GDM1 (cell line): ENCODE data around the gene CMIP.

Experiments
- DNase-seq: peaks from one replicate; lab custom pipeline; 2025; lab: John Stamatoyannopoulos, UW

CMIP gene

DNA sequence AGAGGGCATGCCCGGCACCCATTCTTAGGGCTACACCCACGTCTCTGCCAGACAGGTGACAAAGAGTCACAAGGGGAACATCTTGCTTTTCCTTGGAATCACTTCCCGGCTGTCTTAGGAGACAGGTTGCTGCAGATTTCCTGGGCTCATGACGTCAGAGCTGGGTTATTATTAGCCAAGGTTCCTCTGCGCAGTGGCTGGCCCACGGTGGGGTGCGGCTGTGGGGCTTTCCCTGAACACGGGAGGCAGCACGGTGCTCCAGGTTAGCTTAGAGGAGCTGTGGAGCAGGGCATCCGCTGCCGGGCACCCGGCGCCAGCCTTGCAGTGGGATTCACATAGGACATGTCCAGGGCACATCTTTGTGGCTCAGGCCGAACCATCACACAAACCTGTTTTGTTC is 216.5 kb downstream of the CMIP start:
- DNase-seq: no peak

DNA sequence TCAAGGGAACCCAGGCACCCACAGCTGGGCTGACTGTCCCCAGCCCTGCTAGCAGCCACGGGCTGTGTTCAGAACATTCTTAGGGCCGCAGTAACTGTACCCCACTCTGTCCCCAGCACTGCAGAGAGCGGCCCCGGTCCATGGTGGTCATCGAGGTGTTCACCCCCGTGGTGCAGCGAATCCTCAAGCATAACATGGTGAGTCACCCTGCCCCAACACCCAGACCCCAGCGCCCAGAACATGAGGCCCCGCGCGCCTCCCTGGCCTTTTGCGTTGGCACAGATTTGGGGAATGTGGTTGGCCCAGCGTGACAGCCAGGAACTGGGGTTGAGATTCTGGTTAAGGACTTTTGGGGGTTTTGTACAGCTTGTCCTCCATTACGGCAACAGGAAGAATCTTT is 219.5 kb downstream of the CMIP start:
- no peak for DNase-seq

DNA sequence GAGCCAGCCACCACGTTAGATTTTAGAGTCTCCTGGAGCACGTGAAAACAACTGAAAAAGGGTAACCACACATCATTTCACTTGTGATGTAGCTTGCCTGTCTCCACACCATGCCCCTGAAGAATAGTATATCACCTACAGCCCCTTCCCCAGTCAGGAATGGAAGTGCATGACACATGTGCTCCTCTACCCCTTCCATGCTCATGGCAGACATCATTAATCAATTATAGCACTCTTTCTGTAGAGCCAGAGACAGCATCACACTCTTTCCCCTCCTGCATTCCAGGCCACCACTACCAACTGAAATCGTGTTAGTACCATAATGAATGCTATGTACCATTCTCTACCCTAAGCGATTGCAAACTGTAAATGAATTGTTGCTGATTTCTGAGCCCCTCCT is 221.0 kb downstream of the CMIP start:
- no peak for DNase-seq

DNA sequence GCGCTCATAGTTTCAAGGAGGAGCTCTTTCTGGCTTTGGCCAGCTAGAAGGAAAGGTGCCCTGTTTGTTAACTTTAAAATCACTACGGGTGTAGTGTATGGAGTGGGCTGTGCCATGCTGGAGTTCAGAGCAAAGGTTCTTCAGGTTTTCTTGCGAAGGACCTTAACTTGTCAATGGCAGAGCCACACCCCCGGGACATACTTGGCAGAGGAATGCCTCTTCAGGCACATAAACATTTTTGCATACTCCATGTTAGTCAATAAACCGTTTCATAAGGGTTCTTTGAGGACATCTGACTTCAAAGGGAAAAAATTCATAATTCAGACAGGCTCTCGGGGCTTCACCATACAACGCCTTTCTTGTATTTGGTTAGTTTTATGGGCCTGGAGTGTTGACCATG is 221.5 kb downstream of the CMIP start:
- no peak for DNase-seq

DNA sequence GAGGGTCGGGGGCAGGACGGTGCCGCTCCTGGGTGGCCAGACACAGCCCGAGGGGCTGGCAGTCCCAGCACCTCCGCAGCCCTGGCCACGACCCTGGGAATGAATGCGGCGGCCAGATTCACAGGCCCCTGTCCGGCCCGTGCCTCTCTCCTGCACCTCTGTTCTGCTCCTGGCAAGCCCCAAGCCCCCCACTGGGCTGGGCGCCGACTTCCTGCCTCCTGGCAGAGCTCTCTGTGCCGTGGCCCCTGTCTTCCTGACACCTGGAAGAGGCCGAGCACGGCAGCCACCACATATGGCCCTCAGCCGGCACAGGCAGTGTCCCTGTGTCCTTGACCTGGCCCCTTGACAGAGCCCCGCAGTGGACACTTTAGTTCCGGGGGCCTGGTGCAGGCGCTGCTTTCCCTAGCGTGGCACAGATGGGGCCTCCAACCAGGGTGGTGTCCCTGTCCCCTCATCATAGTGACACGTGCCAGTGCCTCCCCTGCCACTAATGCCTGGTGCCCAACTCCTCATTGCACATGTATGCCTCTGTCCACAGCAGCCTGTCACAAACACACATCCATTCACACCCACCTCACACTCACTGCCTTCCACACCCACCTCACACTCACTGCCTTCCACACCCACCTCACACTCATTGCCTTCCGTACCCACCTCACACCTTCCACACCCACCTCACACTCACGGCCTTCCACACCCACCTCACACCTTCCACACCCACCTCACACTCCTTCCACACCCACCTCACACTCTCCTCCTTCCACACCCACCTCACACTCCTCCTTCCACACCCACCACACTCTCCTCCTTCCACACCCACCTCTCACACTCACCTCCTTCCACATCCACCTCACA is 223.9 kb downstream of the CMIP start:
- no peak for DNase-seq

DNA sequence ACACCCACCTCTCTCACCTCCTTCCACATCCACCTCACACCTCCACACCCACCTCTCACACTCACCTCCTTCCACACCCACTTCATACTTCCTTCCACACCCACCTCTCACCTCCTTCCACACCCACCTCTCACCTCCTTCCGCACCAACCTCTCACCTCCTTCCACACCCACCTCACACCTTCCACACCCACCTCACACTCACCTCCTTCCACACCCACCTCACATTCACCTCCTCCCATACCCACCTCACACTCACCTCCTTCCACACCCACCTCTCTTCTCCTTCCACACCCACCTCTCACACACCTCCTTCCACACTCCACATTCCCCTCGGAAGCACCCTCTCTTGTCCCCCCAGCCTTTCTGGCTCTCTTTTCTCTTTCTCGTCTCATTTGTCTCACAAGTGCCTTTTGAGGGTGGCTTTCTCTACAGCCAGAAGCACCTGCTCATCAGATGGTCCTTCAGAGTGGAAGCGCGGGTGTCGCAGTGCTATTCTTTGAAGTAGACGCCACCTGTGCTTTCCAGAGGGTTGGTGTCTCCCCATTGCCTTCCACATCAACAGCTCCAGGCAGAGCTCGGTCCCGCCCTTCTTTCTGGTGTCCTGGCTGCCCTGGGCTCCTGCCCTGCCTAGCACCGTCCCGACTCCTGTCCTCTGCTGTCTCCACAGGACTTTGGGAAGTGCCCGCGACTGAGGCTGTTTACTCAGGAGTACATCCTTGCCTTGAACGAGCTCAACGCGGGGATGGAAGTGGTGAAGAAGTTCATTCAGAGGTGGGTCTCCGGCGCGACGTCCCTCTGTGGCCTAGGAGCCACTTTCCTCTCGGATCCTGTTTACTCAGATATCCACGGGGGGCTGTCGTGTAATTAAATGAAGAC is 225.1 kb downstream of the CMIP start:
- no peak for DNase-seq

DNA sequence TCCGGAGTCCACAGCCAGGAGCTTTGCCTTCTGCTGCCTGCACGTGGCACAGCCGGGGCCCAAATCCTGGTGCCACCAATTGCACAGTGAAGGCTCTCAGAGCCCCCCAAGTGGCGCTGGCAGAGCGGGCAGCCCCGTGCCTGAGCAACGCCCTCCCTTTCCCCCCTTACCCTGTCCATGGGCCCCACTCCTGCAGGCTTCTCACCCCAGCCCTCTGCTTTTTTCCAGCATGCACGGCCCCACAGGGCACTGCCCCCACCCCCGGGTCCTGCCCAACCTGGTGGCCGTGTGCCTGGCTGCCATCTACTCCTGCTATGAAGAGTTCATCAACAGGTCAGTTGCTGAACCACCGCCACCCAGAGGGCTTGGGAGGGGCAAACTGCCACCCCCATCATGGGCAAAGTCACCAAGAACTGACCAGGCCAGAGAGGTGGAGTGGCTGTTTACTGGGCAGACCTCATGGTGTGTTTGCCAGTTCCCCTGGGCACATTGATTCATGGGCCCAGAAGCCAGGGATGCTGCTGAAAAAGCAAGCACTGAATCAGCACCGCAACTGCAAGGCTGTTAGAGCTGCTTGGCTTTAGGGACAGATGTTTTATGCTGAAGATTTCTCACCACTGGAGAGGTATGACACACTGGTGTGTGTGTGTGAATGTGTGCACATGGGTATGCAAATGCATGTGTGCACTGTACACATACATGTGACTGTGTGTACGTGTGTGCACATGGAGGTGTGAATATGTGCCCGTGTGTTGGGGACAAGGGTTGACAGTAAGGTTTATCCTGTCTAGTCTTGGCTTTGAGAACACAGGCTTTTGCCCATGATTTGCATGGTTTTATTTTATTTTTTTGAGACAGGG is 227.4 kb downstream of the CMIP start:
- no peak for DNase-seq

DNA sequence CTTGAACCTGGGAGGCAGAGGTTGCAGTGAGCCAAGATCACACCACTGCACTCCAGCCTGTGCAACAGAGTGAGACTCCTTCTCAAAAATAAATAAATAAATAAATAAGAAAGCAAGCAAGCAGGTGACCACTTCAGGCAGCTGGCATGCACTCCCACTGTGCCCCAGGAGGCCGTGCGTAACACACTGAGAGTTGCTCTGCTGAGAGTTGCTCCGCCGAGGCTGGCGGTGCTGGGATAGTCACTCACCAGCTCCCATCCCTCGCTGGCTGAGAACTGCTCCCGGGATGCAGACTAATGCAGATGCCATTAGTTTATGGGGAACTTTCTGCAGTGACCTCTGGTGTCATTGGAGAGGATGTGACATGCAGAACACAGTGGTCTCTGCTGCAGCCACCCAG is 228.8 kb downstream of the CMIP start:
- DNase-seq: no peak

DNA sequence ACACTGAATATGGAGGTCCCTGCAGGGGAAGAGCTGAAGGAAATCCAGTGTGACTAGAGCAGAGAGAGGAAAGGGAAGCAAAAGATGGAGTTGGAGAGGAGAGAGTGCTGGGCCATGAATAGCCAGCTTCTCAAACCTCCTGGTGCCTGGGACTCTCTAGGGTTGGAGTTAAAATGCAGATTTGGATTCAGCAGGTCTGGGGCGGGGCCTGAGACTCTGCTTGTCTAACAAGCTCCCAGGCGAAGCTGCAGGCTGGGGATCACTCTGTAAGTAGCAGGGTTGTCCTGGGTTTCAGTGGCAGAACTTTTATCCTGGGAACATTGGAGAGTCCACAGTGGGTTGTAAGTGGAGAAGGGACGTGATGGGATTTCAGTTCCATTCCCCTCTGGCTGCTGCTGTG is 231.1 kb downstream of the CMIP start:
- no peak for DNase-seq

DNA sequence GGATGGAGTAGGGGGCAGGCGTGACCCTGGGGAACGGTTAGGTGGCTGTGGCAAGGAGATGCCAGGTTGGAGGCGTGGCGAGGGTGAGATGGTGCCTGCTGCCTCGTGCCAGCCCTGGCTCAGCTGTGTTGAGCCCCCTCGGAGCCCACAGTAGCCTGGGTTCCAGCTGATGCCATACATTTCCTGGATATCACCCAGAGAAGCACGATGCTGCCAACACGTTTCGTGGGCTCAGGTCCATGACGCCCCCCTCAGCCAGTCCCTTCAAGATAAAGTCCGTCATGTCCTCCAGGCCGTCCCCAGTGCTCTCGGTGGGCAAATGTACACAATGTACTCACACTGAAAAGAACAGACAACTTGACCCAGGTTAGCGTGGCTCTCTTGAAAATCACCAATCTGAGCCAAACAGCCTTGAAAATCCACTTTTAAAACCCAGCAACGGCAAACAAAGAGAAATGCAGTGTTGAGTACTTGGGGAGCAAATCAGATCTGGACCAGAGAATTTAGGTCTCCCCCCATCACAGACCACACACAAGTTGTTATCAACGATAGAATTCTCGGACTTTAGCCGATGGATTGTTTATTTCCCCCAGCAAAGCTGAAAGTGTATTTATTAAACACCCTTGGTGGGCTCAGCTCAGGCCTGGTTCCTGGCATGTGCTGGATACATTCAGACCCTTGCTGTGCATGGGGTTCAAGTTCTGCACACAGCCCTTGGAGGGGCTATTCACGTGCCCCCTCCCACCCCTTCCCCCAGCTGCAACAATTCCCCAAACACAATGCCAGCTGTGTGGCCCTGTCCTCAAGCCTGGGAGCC is 231.7 kb downstream of the CMIP start:
- no peak for DNase-seq

DNA sequence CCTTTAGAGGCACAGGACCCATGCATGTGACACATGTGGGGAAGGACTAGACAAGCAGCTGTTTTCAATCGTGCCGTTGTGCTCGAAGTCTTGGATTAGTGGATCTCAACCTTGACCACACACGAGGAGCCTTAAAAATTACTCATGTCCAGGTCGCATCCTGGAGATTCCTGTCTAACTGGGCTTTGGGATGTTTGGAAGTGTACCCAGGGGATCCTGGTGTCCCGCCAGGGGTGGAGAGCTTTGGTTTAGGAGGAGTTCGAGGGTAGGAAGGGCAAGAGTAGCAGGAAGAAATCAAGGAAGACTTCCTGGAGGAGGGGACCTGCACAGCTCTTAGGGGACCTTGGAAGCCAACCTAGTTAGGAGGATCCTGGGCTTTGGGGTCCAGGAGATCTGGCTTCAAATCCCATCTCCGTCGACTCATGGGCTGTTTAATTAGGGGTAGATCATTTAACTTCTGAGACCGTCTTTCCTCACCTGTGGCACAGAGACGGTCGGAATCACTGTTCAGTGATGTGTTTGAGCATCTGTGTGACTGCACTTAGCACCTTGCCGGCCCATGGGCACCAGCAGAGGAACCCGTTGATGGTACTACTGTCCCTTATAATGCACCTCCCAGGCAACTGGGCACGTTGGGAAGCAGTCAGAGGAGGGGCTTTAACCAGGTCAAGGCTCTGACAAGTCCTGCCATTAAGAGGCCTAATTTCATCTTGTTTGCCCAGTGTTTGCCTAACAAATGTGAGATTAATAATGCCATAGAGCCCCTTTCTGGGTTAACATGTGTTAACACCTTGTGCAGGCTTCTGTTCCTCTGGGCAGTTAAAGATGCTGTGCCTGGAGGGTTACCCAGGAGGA is 232.5 kb downstream of the CMIP start:
- no peak for DNase-seq

DNA sequence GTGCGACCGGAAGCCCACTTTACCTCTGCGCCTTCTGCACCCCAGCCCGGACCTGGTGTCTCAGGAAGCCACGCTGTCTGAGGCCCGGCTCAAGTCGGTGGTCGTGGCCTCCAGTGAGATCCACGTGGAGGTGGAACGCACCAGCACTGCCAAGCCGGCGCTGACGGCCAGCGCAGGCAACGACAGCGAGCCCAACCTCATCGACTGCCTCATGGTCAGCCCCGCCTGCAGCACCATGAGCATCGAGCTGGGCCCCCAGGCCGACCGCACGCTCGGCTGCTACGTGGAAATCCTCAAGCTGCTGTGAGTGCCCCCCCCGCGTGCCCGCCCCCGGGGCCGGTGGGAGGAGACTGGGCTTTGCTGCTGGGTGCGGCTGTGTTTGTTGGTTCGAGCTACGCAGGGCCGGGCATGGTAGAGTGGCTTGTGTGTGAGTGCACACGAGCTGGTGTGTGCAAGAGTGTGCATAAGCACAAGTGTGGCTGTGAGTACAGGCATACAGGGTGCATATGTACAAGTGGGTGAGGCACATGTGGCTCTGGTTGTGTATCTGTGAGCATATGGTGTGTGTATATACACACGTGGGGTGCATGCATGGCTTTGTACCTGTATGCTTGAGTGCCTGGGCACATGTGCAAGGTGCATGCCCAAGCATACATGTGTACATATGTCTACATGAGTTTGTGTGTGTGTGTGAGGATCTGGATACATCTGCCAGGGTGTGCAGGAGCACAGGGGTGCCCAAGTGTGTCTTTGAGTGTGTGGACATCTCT is 233.9 kb downstream of the CMIP start:
- DNase-seq: no peak

DNA sequence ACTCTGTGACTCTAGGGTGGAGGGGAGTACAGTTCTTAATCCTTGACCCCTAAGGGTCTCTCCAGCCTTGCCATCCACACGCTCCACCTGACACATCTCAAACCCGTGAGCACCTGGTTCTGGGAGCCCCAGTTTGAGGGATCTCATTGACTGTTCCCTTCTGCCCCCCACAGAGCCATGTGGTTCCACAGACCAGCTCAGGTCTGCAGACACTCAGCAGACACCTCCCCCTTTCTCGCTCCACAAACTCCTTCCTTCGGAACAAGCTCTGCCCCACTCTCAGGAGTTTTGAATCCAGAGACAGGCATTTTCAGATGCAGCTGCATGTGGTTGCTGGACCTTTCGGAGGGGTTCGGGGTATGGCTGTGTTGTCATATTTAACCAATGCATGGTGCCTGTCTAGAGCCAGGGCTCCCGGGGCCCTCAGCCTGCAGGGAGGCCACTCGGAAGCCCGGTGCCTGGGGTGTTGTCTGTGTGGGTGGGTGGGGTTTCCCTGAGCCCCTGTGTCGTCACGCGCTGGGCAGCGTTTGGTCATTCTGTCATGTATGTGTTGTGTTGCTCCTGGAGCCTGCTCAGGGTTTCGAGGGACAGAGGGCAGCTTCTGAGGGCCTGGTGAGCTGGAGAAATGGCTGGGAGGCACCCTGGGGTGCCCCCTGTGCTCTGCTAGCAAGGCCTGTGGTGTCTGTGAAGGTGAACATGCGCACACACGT is 235.3 kb downstream of the CMIP start:
- no peak for DNase-seq

DNA sequence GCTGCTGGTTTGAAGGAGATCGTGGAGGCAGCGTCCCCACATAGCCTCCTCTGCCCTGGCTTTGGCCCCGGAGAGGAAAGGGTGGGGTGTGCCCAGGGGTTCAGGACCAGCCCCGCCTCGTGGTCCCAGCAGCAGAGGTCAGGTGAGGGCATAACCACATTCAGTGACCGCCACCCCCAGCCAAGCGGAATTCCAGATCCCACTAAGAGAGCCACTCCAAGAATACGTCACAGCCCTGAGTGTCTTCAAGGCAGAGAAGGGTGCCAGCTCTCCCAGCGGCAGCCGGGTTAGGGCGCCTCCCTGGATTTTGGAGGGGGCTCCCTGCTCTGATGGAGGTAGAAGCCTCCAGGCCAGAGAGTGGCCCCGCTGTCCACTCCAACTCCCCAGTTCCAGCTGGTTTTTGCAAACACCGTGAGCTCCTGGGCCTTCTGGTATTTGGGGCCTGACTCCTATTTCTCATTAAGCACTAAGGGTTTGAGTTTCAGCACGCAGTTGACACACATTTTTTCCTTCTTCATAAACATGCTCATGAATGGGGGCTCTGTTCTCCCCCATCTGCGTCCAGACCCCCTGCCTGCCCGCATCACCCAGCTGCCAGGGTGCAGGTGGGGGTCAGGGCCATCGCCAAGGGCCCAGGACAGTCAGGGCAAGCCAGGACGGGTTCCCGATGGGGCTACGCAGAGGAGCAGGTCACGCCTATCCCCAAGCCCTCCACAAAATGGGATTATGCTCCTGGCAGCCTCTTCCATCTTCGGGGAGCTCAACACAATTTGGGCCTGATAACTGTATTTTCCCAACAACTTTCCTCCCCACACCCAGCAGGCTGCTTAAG is 236.1 kb downstream of the CMIP start:
- DNase-seq: no peak

DNA sequence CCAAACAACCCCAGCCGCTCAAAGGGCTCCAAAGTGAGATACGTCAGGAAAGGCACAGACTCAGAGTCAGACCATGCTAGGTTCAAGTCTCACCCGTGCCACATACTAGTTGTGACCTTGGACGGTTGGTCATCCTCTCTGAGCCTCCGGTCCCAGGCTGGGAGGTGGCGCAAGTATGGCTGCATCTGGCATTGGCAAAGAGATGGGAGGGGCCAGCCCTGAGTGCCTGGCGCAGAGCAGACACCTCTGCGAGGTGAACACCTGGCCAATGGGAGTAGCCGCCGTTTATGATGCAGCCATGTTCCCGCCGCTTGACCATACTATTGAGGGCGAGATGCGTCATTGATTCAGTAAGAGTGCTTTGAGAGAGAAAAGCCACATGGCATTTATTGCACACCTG is 236.7 kb downstream of the CMIP start:
- no peak for DNase-seq

DNA sequence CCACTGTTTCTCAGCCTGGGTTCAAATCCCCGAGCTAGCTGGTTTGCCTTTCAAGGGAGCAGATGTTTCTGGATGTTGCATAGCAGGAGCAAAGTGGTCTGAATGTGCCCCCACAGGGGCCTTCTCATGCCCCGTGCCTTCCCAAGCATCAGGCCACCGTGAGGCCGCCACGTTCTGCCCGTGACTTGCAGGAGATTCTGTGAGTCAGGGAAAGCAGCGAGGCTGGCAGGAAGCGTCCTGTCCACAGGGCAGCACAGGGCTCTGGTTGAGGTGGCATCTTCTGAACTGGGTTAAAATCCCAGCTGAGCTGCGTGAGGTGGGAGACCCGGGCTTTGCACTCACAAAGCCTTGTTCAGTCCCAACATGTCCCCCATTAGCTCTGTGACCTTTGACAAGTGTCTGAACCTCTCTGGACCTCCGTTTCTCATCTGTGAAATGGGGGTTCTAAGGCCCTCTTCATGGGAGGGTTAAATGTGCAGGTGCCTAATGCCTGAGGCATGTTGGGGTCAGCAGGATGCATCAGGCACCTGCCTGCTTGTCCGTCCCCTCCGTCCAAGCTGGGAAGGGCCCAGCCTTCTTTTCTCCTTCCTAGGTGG is 239.7 kb downstream of the CMIP start:
- no peak for DNase-seq

DNA sequence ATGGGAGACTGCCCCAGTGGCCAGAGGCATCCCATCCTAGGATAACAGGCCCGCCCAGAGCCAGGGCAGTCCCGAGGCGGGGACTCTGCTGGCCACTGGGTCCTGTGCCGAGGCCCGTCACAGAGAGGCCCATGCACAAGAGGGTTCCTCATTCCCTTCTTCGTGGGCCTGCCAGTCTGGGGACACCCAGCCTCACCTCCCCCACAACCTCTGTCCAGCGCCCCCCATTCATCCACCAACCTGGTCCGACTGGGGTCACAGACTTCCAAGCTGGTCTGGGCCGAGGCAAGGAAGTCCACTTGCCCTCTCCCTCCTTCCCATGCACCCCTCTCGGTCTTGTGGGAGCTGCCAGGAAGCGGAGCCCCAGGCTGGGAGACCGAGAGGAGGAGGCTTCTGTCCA is 240.3 kb downstream of the CMIP start:
- DNase-seq: no peak
